Measurements from ENCODE around the gene HOXA6. TPM values are rescaled to one million over a fixed set of nuclear protein-coding genes. Genes with fewer than 3 reads are reported as not detected.

HOXA6 gene
- total and polyA plus RNA-seq, 2 of the 4 experiments (the other 2 are of a cell fraction): 1.4 to 1.8 TPM

GRCh38 chr7:27156508-27156898, 8.9 kb upstream of the HOXA6 start, which contains the start of gene HOXA7:
HOXA7 (minus strand) TSS chr7:27156675; CDS start chr7:27156545, 130 bp downstream.
- in situ Hi-C loops (cut with MboI; ENCODE audit: low sequenced_read_pairs): loop anchor here (5.0 kb wide), 2 partner anchors 789 to 1304 kb away; no protein-coding TSS in a partner anchor

More at GRCh38 chr7:27156508-27156898, 8.9 kb upstream of the HOXA6 start, which contains the start of gene HOXA7:
- H3K4me2 ChIP-seq (ENCODE audit: low read depth, low read length): peak within 1 kb of the TSS; percentile 88
- H3K9ac ChIP-seq (ENCODE audit: low read depth, low read length): peak within 1 kb of the TSS; percentile 44; the same call in 1 of the 2 replicates
- H4K8ac ChIP-seq (ENCODE audit: low read depth in 2 of 2, low read length in 2 of 2): peak within 1 kb of the TSS; percentile 80 to 90
- H4K20me1 ChIP-seq (ENCODE audit: insufficient read depth, low read length): no peaks in the 10 kb centered on the region
- peak within 1 kb of the TSS; percentile 34 for H3K27ac ChIP-seq (ENCODE audit: insufficient read depth, low read length)
- no peak within 1 kb of the TSS for H2BK20ac ChIP-seq (ENCODE audit: low read depth, low read length)
- DNase-seq (peak; percentile 63), ATAC-seq (ENCODE audit: low read depth) (peak; percentile 53)
- H2BK15ac ChIP-seq (ENCODE audit: low read depth, low read length): no peak within 1 kb of the TSS
- peak within 1 kb of the TSS; percentile 38; the same call in 1 of the 2 replicates for H3K56ac ChIP-seq (ENCODE audit: extremely low read depth, insufficient read depth, low read length)
- 0 out of 4 replicates have a peak, but pooled peaks cover 0 to 4% of the 10 kb centered on the region in 2 experiments for H3K79me1 ChIP-seq (ENCODE audit: low read depth in 1 of 2, low read length in 2 of 2)
- H4K5ac ChIP-seq (ENCODE audit: low read depth, low read length): no peak within 1 kb of the TSS; the same call in 1 of the 2 replicates
- peak within 1 kb of the TSS; percentile 72 for H3K23ac ChIP-seq (ENCODE audit: low read depth, low read length)
- no peak within 1 kb of the TSS for H2AK5ac ChIP-seq (ENCODE audit: low read depth, low read length)
- no peak within 1 kb of the TSS; the same call in 1 of the 2 replicates for H4K91ac ChIP-seq (ENCODE audit: insufficient read depth, low read depth, low read length)
- H3K18ac ChIP-seq (ENCODE audit: low read depth, low read length): no peak within 1 kb of the TSS
- peak within 1 kb of the TSS; percentile 90 for H2AFZ ChIP-seq (replicated peaks; ENCODE audit: low read length, poor library complexity)
- no peaks in the 10 kb centered on the region; the same call in 1 of the 2 replicates for H3K27me3 ChIP-seq (ENCODE audit: control insufficient read depth, insufficient read depth, low read length)
- TF ChIP-seq MXI1 (IDR thresholded peaks at IDR 0.05; ENCODE audit: borderline replicate concordance, low read depth, low read length): no peak
- peak; percentile 60 for TF ChIP-seq BHLHE40 (IDR thresholded peaks at IDR 0.05; ENCODE audit: low read depth, low read length)
- no peak for TF ChIP-seq MAFK (IDR thresholded peaks at IDR 0.05; ENCODE audit: low read depth, low read length)
- peak; percentile 96 for TF ChIP-seq FOS (IDR thresholded peaks at IDR 0.05; ENCODE audit: low read depth, low read length)
- TF ChIP-seq USF2 (IDR thresholded peaks at IDR 0.05; ENCODE audit: low read depth, low read length): peak; percentile 100
- peak within 1 kb of the TSS; percentile 59 for H3K4ac ChIP-seq (ENCODE audit: low read depth, low read length)
- no peaks in the 10 kb centered on the region for H3K9me3 ChIP-seq (ENCODE audit: control insufficient read depth, insufficient read depth, low read length)
- WGBS, 2 experiments (ENCODE audit: extremely low coverage in 2 of 2, insufficient read length in 1 of 2): 2% methylated on average over 7 of the region's 33 CpGs; no CpG with 5 or more reads in 1 of the 2 experiments
- dilution Hi-C loops (cut with HindIII; ENCODE audit: low sequenced_read_pairs, unreplicated experiment): no loop called here
- H3K14ac ChIP-seq (replicated peaks; ENCODE audit: low read depth, low read length): peak within 1 kb of the TSS; percentile 44; the same call in 1 of the 2 replicates
- no TSS peak for BruUV-seq (replicated peaks)
- intact Hi-C loops (cut with micrococcal nuclease): no loop called here
- H3K4me3 ChIP-seq (ENCODE audit: insufficient read depth, low read depth, low read length): peak within 1 kb of the TSS; percentile 69
- H2AK9ac ChIP-seq (replicated peaks; ENCODE audit: low read depth, low read length, poor library complexity): peak within 1 kb of the TSS; percentile 80
- CTCF ChIA-PET: interaction anchor here (0.7 to 1.3 kb wide), 4 partner anchors 23 to 967 kb away, joined by 3 to 4 read pairs (median 3); no protein-coding TSS in a partner anchor
- no peaks in the 10 kb centered on the region for H3K36me3 ChIP-seq (ENCODE audit: control insufficient read depth, insufficient read depth, low read length)
- peaks cover 3% of the 10 kb centered on the region; the same call in 1 of the 2 replicates for H3K9me1 ChIP-seq (ENCODE audit: insufficient read depth, low read length)
- H3K4me1 ChIP-seq (ENCODE audit: control insufficient read depth, insufficient read depth, low read length): peaks cover 6% of the 10 kb centered on the region; the same call in 1 of the 2 replicates
- H2BK120ac ChIP-seq (ENCODE audit: low read depth, low read length): no peak within 1 kb of the TSS
- H2BK5ac ChIP-seq (ENCODE audit: low read depth, low read length, poor library complexity, severe bottlenecking): no peak within 1 kb of the TSS
- POLR2A ChIA-PET (ENCODE audit: unreplicated experiment): no interaction called here
